Endothelial cell of umbilical vein (primary cell): ENCODE results near the gene TCHP. TPM values are rescaled to one million over a fixed set of nuclear protein-coding genes. Genes with fewer than 3 reads are reported as not detected.

Source experiments
- BruUV-seq: library from RNA; stranded (reverse); fragments of 400-500 nt; replicated peaks from 2 replicates; lab custom pipeline; 2021; lab: Mats Ljungman, UMichigan
- CTCF ChIA-PET: fragments of 300-600, 350-600 bp; sonication (Branson Sonifier 250); formaldehyde crosslinking; loops from one replicate; lab custom pipeline; 2021; ENCODE audit warnings: antibody characterized with exemption, inconsistent platforms; lab: Charles Lee
- POLR2A ChIA-PET: fragments of 300-600, 350-600 bp; sonication (Branson Sonifier 250); formaldehyde crosslinking; loops from one replicate; lab custom pipeline; 2021; ENCODE audit warnings: antibody characterized with exemption, inconsistent platforms; lab: Charles Lee
- DNase-seq: peaks from one replicate; pipeline ENCODE4 v3.0.0-alpha.2; 2011; ENCODE audit warnings: low read depth, low spot score
- FAIRE-seq: peaks from 2 replicates; lab custom pipeline; 2011; peaks lifted over from hg19 to GRCh38; lab: Jason Lieb, UNC
- H2AFZ ChIP-seq: 2 replicates; pipeline ENCODE4 v1.6.0; 2012; ENCODE audit warnings: low read depth, low read length, control low read depth, inconsistent platforms
- H3K27ac ChIP-seq: 2 replicates; pipeline ENCODE4 v1.5.1; 2011; ENCODE audit warnings: low read depth, mild to moderate bottlenecking, control low read depth, low read length, moderate library complexity; ENCODE audit not compliant: insufficient read depth
- H3K27me3 ChIP-seq, 2 experiments: 2 replicates each; pipeline versions ENCODE4 v1.6.0 to v1.6.1; 2011; ENCODE audit warnings: low read length in 2 of 2, mixed read lengths in 1 of 2; ENCODE audit not compliant: control insufficient read depth in 2 of 2, insufficient read depth in 2 of 2
- H3K36me3 ChIP-seq, 2 experiments: 2 replicates in 1 of 2; 3 replicates in 1 of 2; pipeline ENCODE4 v1.5.1; 2011; ENCODE audit warnings: low read length in 2 of 2, mild to moderate bottlenecking in 1 of 2, moderate library complexity in 1 of 2; ENCODE audit not compliant: control insufficient read depth in 2 of 2, insufficient read depth in 2 of 2; ENCODE audit errors: extremely low read depth in 1 of 2
- H3K4me1 ChIP-seq: 3 replicates; pipeline ENCODE4 v1.5.1; 2011; ENCODE audit warnings: mild to moderate bottlenecking, low read length; ENCODE audit not compliant: control insufficient read depth, insufficient read depth; ENCODE audit errors: extremely low read depth
- H3K4me2 ChIP-seq: 2 replicates; pipeline ENCODE4 v1.6.1; 2011; ENCODE audit warnings: low read length, control low read depth, mixed read lengths; ENCODE audit not compliant: insufficient read depth
- H3K4me3 ChIP-seq, 3 experiments: fragments of 200-600 bp in 1 of 3; sonication (generic), shearing (Covaris generic) in 1 of 3; replicated peaks in 1 of 3; 2 replicates each; pipeline ENCODE4 v1.5.1; 2011 to 2016; ENCODE audit warnings: control low read depth in 3 of 3, low read length in 3 of 3, mild to moderate bottlenecking in 2 of 3, inconsistent platforms in 1 of 3, low read depth in 1 of 3, moderate library complexity in 1 of 3; ENCODE audit not compliant: insufficient read depth in 1 of 3
- H3K79me2 ChIP-seq: 2 replicates; pipeline ENCODE4 v1.6.0; 2012; ENCODE audit warnings: low read length, inconsistent platforms; ENCODE audit not compliant: control insufficient read depth, insufficient read depth
- H3K9ac ChIP-seq: replicated peaks from 2 replicates; pipeline ENCODE3; 2011; ENCODE audit warnings: low read length, control low read depth; ENCODE audit not compliant: insufficient read depth; ENCODE audit errors: extremely low read depth
- H3K9me1 ChIP-seq: replicated peaks from 3 replicates; pipeline ENCODE4 v1.6.0; 2011; ENCODE audit warnings: mild to moderate bottlenecking, low read length; ENCODE audit not compliant: control insufficient read depth, insufficient read depth; ENCODE audit errors: extremely low read depth
- H3K9me3 ChIP-seq: replicated peaks from 2 replicates; pipeline ENCODE4 v1.5.1; 2012; ENCODE audit warnings: low read length, inconsistent platforms; ENCODE audit not compliant: control insufficient read depth, insufficient read depth
- H4K20me1 ChIP-seq: replicated peaks from 2 replicates; pipeline ENCODE3; 2011; ENCODE audit warnings: mild to moderate bottlenecking, low read length; ENCODE audit not compliant: control insufficient read depth, insufficient read depth; ENCODE audit errors: extremely low read depth
- EZH2 ChIP-seq: IDR thresholded peaks from 2 replicates; pipeline ENCODE4 v1.6.1; 2012; ENCODE audit warnings: borderline replicate concordance, low read depth, mild to moderate bottlenecking, moderate library complexity, low read length, inconsistent platforms; ENCODE audit not compliant: severe bottlenecking
- FOS ChIP-seq: IDR thresholded peaks from 2 replicates; pipeline ENCODE4 v1.6.1; 2011; ENCODE audit warnings: mild to moderate bottlenecking, low read length, moderate library complexity, borderline replicate concordance; ENCODE audit not compliant: insufficient read depth
- GATA2 ChIP-seq: IDR thresholded peaks from 2 replicates; pipeline ENCODE4 v1.7.0; 2011; ENCODE audit warnings: low read depth, mild to moderate bottlenecking, moderate library complexity, mixed read lengths, low read length; ENCODE audit not compliant: insufficient read length, insufficient read depth
- JUN ChIP-seq: IDR thresholded peaks from 2 replicates; pipeline ENCODE4 v1.6.1; 2011; ENCODE audit warnings: borderline replicate concordance, low read depth; ENCODE audit not compliant: insufficient read length, insufficient read depth
- MYC ChIP-seq: IDR thresholded peaks from one replicate; pipeline ENCODE4 v1.6.1; 2011; ENCODE audit warnings: mild to moderate bottlenecking, low read depth, low read length
- POLR2A ChIP-seq: IDR thresholded peaks from 2 replicates; pipeline ENCODE4 v1.6.1; 2012; ENCODE audit warnings: low read depth, mild to moderate bottlenecking, control low read depth, low read length
- POLR2AphosphoS5 ChIP-seq: IDR thresholded peaks from 2 replicates; pipeline ENCODE4 v1.6.1; 2012; ENCODE audit warnings: low read depth, mild to moderate bottlenecking, control low read depth, low read length, moderate library complexity; ENCODE audit not compliant: insufficient read depth
- dilution Hi-C: fragments of 300-500 bp; cut with MboI; formaldehyde crosslinking; loops from one replicate; pipeline ENCODE4 v1.15.0; 2019; ENCODE audit warnings: low sequenced_read_pairs; ENCODE audit not compliant: extremely low pct_ligation_motif_present
- intact Hi-C: fragments of 100-400 bp; cut with micrococcal nuclease; formaldehyde crosslinking; loops from one replicate; pipeline ENCODE4 v1.10.0; 2022
- polyA plus RNA-seq, 4 experiments: library from polyadenylated mRNA; depleted of rRNA in 3 of 4; stranded (reverse) in 3 of 4; unstranded in 1 of 4; fragments of >200 nt; gene quantifications; 2 replicates each; pipeline versions ENCODE4 v1.2.1 to v1.2.3, GENCODE V29; 2011 to 2012; ENCODE audit warnings: missing spikeins in 1 of 4
- total RNA-seq: library from RNA; stranded (reverse); gene quantifications from 2 replicates; pipeline ENCODE4 v1.2.3, GENCODE V29; 2021
- TF ChIP-seq, protein P1 (sequence below), 2 donors: IDR thresholded peaks; 1 replicate in 1 of 2; 2 replicates in 1 of 2; pipeline ENCODE4 v1.5.1; 2011; ENCODE audit warnings: low read length in 2 of 2, mild to moderate bottlenecking in 2 of 2, moderate library complexity in 2 of 2, control low read depth in 1 of 2, inconsistent platforms in 1 of 2, low read depth in 1 of 2; ENCODE audit not compliant: insufficient read depth in 1 of 2; ENCODE audit errors: extremely low read depth in 1 of 2
- TF ChIP-seq, protein P2 (sequence below): IDR thresholded peaks from 2 replicates; pipeline ENCODE4 v1.6.1; 2011; ENCODE audit not compliant: insufficient read depth, insufficient read length

Gene TCHP
- total and polyA plus RNA-seq, 2 donors (not counting 3 experiments of a cell fraction or from before 2014, with no cell fraction given): 12.9 to 24.3 TPM

DNA sequence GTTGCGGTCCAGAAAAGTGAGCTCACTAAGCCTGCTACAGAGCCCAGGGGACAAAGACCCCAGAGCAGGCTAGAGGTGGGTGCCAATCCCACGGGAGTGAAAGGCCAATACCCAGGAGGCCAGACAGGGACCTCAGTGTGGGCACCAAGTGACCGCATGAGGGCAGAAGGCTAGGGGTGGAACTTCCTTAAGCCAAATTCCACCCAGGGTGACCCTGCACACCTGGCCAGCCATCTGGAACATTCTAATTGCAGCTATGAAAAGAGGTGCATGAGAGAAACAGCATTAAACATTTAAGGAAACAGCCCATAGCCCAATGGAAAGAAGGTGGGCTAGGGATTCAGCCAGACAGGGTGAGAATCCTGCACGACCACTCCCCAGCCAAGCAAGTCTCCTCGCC is 39.1 kb upstream of the TCHP start:
- Histone ChIP-seq H3K27ac (no peak overlapping the region), H3K4me3 (no peak overlapping the region), H4K20me1 (no peaks in the 10 kb centered on the region), H3K4me1 (no peaks in the 10 kb centered on the region), H3K9me1 (no peaks in the 10 kb centered on the region), H2AFZ (no peak overlapping the region), H3K79me2 (no peaks in the 10 kb centered on the region), H3K9me3 (no peaks in the 10 kb centered on the region), H3K4me2 (no peak overlapping the region), H3K9ac (no peak overlapping the region), H3K36me3 (peaks cover 0 to 22% of the 10 kb centered on the region in 2 experiments), H3K27me3 (no peaks in the 10 kb centered on the region)
- POLR2A ChIA-PET: no interaction called here
- BruUV-seq: no TSS peak
- intact Hi-C loops (no loop called here), dilution Hi-C loops (no loop called here)
- CTCF ChIA-PET: interaction anchor here (1.7 to 2.8 kb wide), 2 partner anchors 16 to 68 kb away, joined by 5 to 6 read pairs; no protein-coding TSS in a partner anchor
- no peak for TF ChIP-seq EZH2
- TF ChIP-seq, protein P1, sequence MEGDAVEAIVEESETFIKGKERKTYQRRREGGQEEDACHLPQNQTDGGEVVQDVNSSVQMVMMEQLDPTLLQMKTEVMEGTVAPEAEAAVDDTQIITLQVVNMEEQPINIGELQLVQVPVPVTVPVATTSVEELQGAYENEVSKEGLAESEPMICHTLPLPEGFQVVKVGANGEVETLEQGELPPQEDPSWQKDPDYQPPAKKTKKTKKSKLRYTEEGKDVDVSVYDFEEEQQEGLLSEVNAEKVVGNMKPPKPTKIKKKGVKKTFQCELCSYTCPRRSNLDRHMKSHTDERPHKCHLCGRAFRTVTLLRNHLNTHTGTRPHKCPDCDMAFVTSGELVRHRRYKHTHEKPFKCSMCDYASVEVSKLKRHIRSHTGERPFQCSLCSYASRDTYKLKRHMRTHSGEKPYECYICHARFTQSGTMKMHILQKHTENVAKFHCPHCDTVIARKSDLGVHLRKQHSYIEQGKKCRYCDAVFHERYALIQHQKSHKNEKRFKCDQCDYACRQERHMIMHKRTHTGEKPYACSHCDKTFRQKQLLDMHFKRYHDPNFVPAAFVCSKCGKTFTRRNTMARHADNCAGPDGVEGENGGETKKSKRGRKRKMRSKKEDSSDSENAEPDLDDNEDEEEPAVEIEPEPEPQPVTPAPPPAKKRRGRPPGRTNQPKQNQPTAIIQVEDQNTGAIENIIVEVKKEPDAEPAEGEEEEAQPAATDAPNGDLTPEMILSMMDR (IDR thresholded peaks at IDR 0.05; ENCODE audit: extremely low read depth in 1 of 2, insufficient read depth in 1 of 2, low read depth in 1 of 2, low read length in 2 of 2): no peak
- no peak for TF ChIP-seq POLR2A
- no peak for TF ChIP-seq JUN
- no peak for TF ChIP-seq MYC
- TF ChIP-seq GATA2: no peak
- no peak for TF ChIP-seq POLR2AphosphoS5
- no peak for TF ChIP-seq FOS
- TF ChIP-seq, protein P2, sequence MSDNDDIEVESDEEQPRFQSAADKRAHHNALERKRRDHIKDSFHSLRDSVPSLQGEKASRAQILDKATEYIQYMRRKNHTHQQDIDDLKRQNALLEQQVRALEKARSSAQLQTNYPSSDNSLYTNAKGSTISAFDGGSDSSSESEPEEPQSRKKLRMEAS: no peak
- DNase-seq (no peak), FAIRE-seq (no peak)
